Right lobe of liver (tissue), 6 donors: ENCODE measurements around the gene DNASE1L3. TPM values are rescaled to one million over a fixed set of nuclear protein-coding genes. Genes with fewer than 3 reads are reported as not detected.
A peak's percentile ranks its signal among the peaks of the same experiment; 100 is the strongest.

Experiments used
- ATAC-seq, 4 donors: fragments of 200-7000 bp; cut with Tn5 transposase; one replicate each; pipeline ENCODE4 v1.9.1; 2020; ENCODE audit warnings: mild to moderate bottlenecking in 4 of 4, moderate library complexity in 4 of 4
- DNase-seq, 3 donors: peaks; one replicate each; pipeline ENCODE4 v3.0.0-alpha.2; 2020
- H3K27ac ChIP-seq, 3 donors: fragments of 200-600 bp; one replicate each; pipeline ENCODE4 v1.8.0; 2022
- H3K27me3 ChIP-seq, 2 donors: fragments of 200-600 bp; one replicate each; pipeline ENCODE4 v1.8.0; 2022
- H3K36me3 ChIP-seq, 4 donors: fragments of 200-600 bp; sonication (generic) in 1 of 4; one replicate each; pipeline versions ENCODE4 v1.5.1 to v1.8.0; 2017 to 2022; ENCODE audit warnings: control low read depth in 1 of 4
- H3K4me1 ChIP-seq, 4 donors: fragments of 200-600 bp; sonication (generic) in 1 of 4; one replicate each; pipeline versions ENCODE4 v1.5.1 to v1.8.0; 2017 to 2022; ENCODE audit warnings: control low read depth in 1 of 4
- H3K4me3 ChIP-seq, 3 donors: fragments of 200-600 bp; one replicate each; pipeline ENCODE4 v1.8.0; 2022
- H3K9me3 ChIP-seq, 4 donors: fragments of 200-600 bp; sonication (generic) in 1 of 4; one replicate each; pipeline versions ENCODE4 v1.5.1 to v1.8.0; 2017 to 2022; ENCODE audit warnings: control low read depth in 1 of 4
- CTCF ChIP-seq, 4 donors: fragments of 200-600 bp in 3 of 4; fragments of 450-650 bp in 1 of 4; IDR thresholded peaks; one replicate each; pipeline versions ENCODE4 v1.5.1 to v1.8.0; 2016 to 2022; ENCODE audit warnings: antibody characterized with exemption in 4 of 4, mild to moderate bottlenecking in 2 of 4
- POLR2A ChIP-seq: fragments of 450-650 bp; IDR thresholded peaks from one replicate; pipeline ENCODE4 v1.6.1; 2017; ENCODE audit warnings: antibody characterized with exemption, mild to moderate bottlenecking
- WGBS: methylation state at CpG from one replicate; pipeline ENCODE4 v1.1.6; 2018; ENCODE audit warnings: low coverage, low lambda C conversion rate; ENCODE audit not compliant: insufficient coverage; ENCODE audit errors: missing lambda C conversion rate; 5-methylcytosine and 5-hydroxymethylcytosine counted together
- intact Hi-C, 2 donors: fragments of 100-400 bp; cut with DNase I; formaldehyde crosslinking; loops; one replicate each; pipeline versions ENCODE4 v1.11.2 to v1.14.1; 2022
- total RNA-seq, 6 experiments: library from RNA; depleted of rRNA in 2 of 6; stranded (reverse); fragments of >200 nt in 2 of 6; fragmentation: NEBNext Ultra II Directional in 3 of 6; extraction: Animal tissue kit (Norgen Biotek cat#: 25700) in 3 of 6; gene quantifications; one replicate each; pipeline versions ENCODE4 v1.1.0 to v1.2.4, GENCODE V29; 2016 to 2023
- donor health status: DM: no; HTN: yes; CAD: no.
- donor health status: DM: no; HTN: no; CAD: no.
- donor health status: DM: no; HTN: no; CAD: no.
- donor health status: DM: no; HTN: yes; CAD: no.
- donor health status: DM: no; HTN: yes; CAD: no.

Gene DNASE1L3
- total RNA-seq, 6 experiments from 2014 or later: 32.9 to 134 (median 61.0) TPM

GRCh38 chr3:58256061-58256460, 45.3 kb upstream of the DNASE1L3 start:
- ATAC-seq (no peak), DNase-seq (no peak)
- H3K4me1 ChIP-seq: peaks cover 0 to 40% (median 0%) of the 10 kb centered on the region in 4 donors
- H3K27ac ChIP-seq: no peak overlapping the region
- H3K27me3 ChIP-seq: no peaks in the 10 kb centered on the region
- peaks cover 0 to 39% (median 10%) of the 10 kb centered on the region in 4 donors for H3K36me3 ChIP-seq
- no peak for TF ChIP-seq CTCF (IDR thresholded peaks at IDR 0.05)
- no peak for TF ChIP-seq POLR2A
- H3K9me3 ChIP-seq: no peaks in the 10 kb centered on the region
- 56% methylated on average over 1 of the region's 1 CpG for WGBS
- intact Hi-C loops: no loop called here
- no peak overlapping the region for H3K4me3 ChIP-seq

GRCh38 chr3:58254144-58254543, 43.4 kb upstream of the DNASE1L3 start:
- DNase-seq: no peak
- intact Hi-C loops: no loop called here
- WGBS: 57% methylated on average over 4 of the region's 4 CpGs
- Histone ChIP-seq H3K27me3 (no peaks in the 10 kb centered on the region), H3K27ac (no peak overlapping the region), H3K9me3 (no peaks in the 10 kb centered on the region), H3K4me1 (peaks cover 0 to 57% (median 8%) of the 10 kb centered on the region in 4 donors), H3K36me3 (peaks cover 0 to 31% (median 10%) of the 10 kb centered on the region in 4 donors), H3K4me3 (no peak overlapping the region)
- TF ChIP-seq CTCF (IDR thresholded peaks at IDR 0.05) (no peak), POLR2A (no peak)
- ATAC-seq: peak in 1 of 4 donors; percentile 7

GRCh38 chr3:58251631-58252035, 40.9 kb upstream of the DNASE1L3 start:
- H3K9me3 ChIP-seq: no peaks in the 10 kb centered on the region
- H3K4me1 ChIP-seq: peaks cover 0 to 71% (median 14%) of the 10 kb centered on the region in 4 donors
- H3K27me3 ChIP-seq: no peaks in the 10 kb centered on the region
- 87% methylated on average over 3 of the region's 3 CpGs for WGBS
- ATAC-seq (no peak), DNase-seq (no peak)
- H3K4me3 ChIP-seq: no peak overlapping the region
- TF ChIP-seq CTCF (IDR thresholded peaks at IDR 0.05): no peak
- no peak for TF ChIP-seq POLR2A
- intact Hi-C loops: no loop called here
- no peak overlapping the region for H3K27ac ChIP-seq
- peaks cover 0 to 6% (median 2%) of the 10 kb centered on the region in 4 donors for H3K36me3 ChIP-seq

GRCh38 chr3:58250093-58250707, 39.4 kb upstream of the DNASE1L3 start:
- intact Hi-C loops: no loop called here
- TF ChIP-seq POLR2A (no peak), CTCF (IDR thresholded peaks at IDR 0.05) (no peak)
- DNase-seq (peak in 2 of 3 donors; percentile 31 to 60), ATAC-seq (peak; percentile 33 to 61 (median 58))
- peak overlapping the region in 2 of 3 donors; percentile 35 to 39 for H3K4me3 ChIP-seq
- H3K9me3 ChIP-seq: no peaks in the 10 kb centered on the region
- H3K4me1 ChIP-seq: peaks cover 0 to 80% (median 21%) of the 10 kb centered on the region in 4 donors
- H3K27me3 ChIP-seq: no peaks in the 10 kb centered on the region
- H3K36me3 ChIP-seq: no peaks in the 10 kb centered on the region
- peak overlapping the region; percentile 32 to 81 (median 76) for H3K27ac ChIP-seq
- WGBS: 29% methylated on average over 6 of the region's 8 CpGs
